ENCODE results near the gene LPIN3.

LPIN3 gene

GRCh38 chr20:41356951-41357350 lies 16.3 kb downstream of the LPIN3 start:
- ChIA-PET POLR2A (no interaction called here), CTCF (no interaction called here)
- Histone ChIP-seq H3K4me1 (ENCODE audit: control extremely low read depth in 1 of 4, control insufficient read depth in 4 of 4, insufficient read depth in 4 of 4, low read length in 3 of 4) (no peaks in the 10 kb centered on the region), H3K27me3 (replicated peaks in 2 of 5; ENCODE audit: control insufficient read depth in 4 of 5, insufficient read depth in 5 of 5, low read length in 4 of 5) (peaks cover 0 to 23% (median 13%) of the 10 kb centered on the region in 5 experiments), H3K9me3 (ENCODE audit: control extremely low read depth in 1 of 5, control insufficient read depth in 4 of 5, insufficient read depth in 2 of 5, low read depth in 1 of 5, low read length in 4 of 5) (no peaks in the 10 kb centered on the region), H3K27ac (ENCODE audit: insufficient read depth in 1 of 2, low read depth in 1 of 2, low read length in 2 of 2, poor library complexity in 1 of 2, severe bottlenecking in 2 of 2) (no peak overlapping the region), H3K36me3 (ENCODE audit: control insufficient read depth in 4 of 4, insufficient read depth in 4 of 4, low read length in 3 of 4) (no peaks in the 10 kb centered on the region), H3K4me3 (ENCODE audit: control insufficient read depth in 1 of 7, extremely low read depth in 1 of 7, insufficient read depth in 4 of 7, low read depth in 2 of 7, low read length in 6 of 7) (no peak overlapping the region)
- DNase-seq, result no peak
- WGBS (ENCODE audit: insufficient coverage), result 96% methylated on average over 11 of the region's 13 CpGs

GRCh38 chr20:41357424-41358163 lies 17.0 kb downstream of the LPIN3 start:
- DNase-seq, result no peak
- ChIA-PET CTCF (no interaction called here), POLR2A (no interaction called here)
- 97% methylated on average over 11 of the region's 11 CpGs for WGBS (ENCODE audit: insufficient coverage)
- Histone ChIP-seq H3K4me3 (ENCODE audit: control insufficient read depth in 1 of 7, extremely low read depth in 1 of 7, insufficient read depth in 4 of 7, low read depth in 2 of 7, low read length in 6 of 7) (no peak overlapping the region), H3K4me1 (ENCODE audit: control extremely low read depth in 1 of 4, control insufficient read depth in 4 of 4, insufficient read depth in 4 of 4, low read length in 3 of 4) (no peaks in the 10 kb centered on the region), H3K36me3 (ENCODE audit: control insufficient read depth in 4 of 4, insufficient read depth in 4 of 4, low read length in 3 of 4) (no peaks in the 10 kb centered on the region), H3K27me3 (replicated peaks in 2 of 5; ENCODE audit: control insufficient read depth in 4 of 5, insufficient read depth in 5 of 5, low read length in 4 of 5) (peaks cover 0 to 18% (median 10%) of the 10 kb centered on the region in 5 experiments), H3K9me3 (ENCODE audit: control extremely low read depth in 1 of 5, control insufficient read depth in 4 of 5, insufficient read depth in 2 of 5, low read depth in 1 of 5, low read length in 4 of 5) (no peaks in the 10 kb centered on the region), H3K27ac (ENCODE audit: insufficient read depth in 1 of 2, low read depth in 1 of 2, low read length in 2 of 2, poor library complexity in 1 of 2, severe bottlenecking in 2 of 2) (no peak overlapping the region)

GRCh38 chr20:41358230-41358629 lies 17.6 kb downstream of the LPIN3 start:
- Histone ChIP-seq H3K36me3 (ENCODE audit: control insufficient read depth in 4 of 4, insufficient read depth in 4 of 4, low read length in 3 of 4) (no peaks in the 10 kb centered on the region), H3K9me3 (ENCODE audit: control extremely low read depth in 1 of 5, control insufficient read depth in 4 of 5, insufficient read depth in 2 of 5, low read depth in 1 of 5, low read length in 4 of 5) (no peaks in the 10 kb centered on the region), H3K4me3 (ENCODE audit: control insufficient read depth in 1 of 7, extremely low read depth in 1 of 7, insufficient read depth in 4 of 7, low read depth in 2 of 7, low read length in 6 of 7) (no peak overlapping the region), H3K27me3 (replicated peaks in 2 of 5; ENCODE audit: control insufficient read depth in 4 of 5, insufficient read depth in 5 of 5, low read length in 4 of 5) (peaks cover 0 to 17% (median 10%) of the 10 kb centered on the region in 5 experiments), H3K27ac (ENCODE audit: insufficient read depth in 1 of 2, low read depth in 1 of 2, low read length in 2 of 2, poor library complexity in 1 of 2, severe bottlenecking in 2 of 2) (no peak overlapping the region), H3K4me1 (ENCODE audit: control extremely low read depth in 1 of 4, control insufficient read depth in 4 of 4, insufficient read depth in 4 of 4, low read length in 3 of 4) (no peaks in the 10 kb centered on the region)
- 100% methylated on average over 8 of the region's 9 CpGs for WGBS (ENCODE audit: insufficient coverage)
- no peak for DNase-seq
- POLR2A ChIA-PET, result interaction anchor here (0.6 kb wide), 1 partner anchor 603 kb away, joined by 3 read pairs; no protein-coding TSS in a partner anchor
- CTCF ChIA-PET, result interaction anchor here (0.7 to 2.7 kb wide), 2 partner anchors 18 to 20 kb away, joined by 3 to 8 read pairs; partner anchors contain the start of gene LPIN3

- Histone ChIP-seq H3K4me3 (ENCODE audit: control insufficient read depth in 1 of 7, extremely low read depth in 1 of 7, insufficient read depth in 4 of 7, low read depth in 2 of 7, low read length in 6 of 7) (no peak overlapping the region), H3K36me3 (ENCODE audit: control insufficient read depth in 4 of 4, insufficient read depth in 4 of 4, low read length in 3 of 4) (no peaks in the 10 kb centered on the region), H3K9me3 (ENCODE audit: control extremely low read depth in 1 of 5, control insufficient read depth in 4 of 5, insufficient read depth in 2 of 5, low read depth in 1 of 5, low read length in 4 of 5) (no peaks in the 10 kb centered on the region), H3K4me1 (ENCODE audit: control extremely low read depth in 1 of 4, control insufficient read depth in 4 of 4, insufficient read depth in 4 of 4, low read length in 3 of 4) (no peaks in the 10 kb centered on the region), H3K27me3 (replicated peaks in 2 of 5; ENCODE audit: control insufficient read depth in 4 of 5, insufficient read depth in 5 of 5, low read length in 4 of 5) (peaks cover 0 to 16% (median 12%) of the 10 kb centered on the region in 5 experiments), H3K27ac (ENCODE audit: insufficient read depth in 1 of 2, low read depth in 1 of 2, low read length in 2 of 2, poor library complexity in 1 of 2, severe bottlenecking in 2 of 2) (no peak overlapping the region)
- ChIA-PET CTCF (interaction anchor here (0.7 to 2.7 kb wide), 3 partner anchors 19 to 183 kb away, joined by 3 to 8 read pairs (median 3); partner anchors contain the start of gene LPIN3), POLR2A (interaction anchor here (0.6 kb wide), 1 partner anchor 602 kb away, joined by 3 read pairs; no protein-coding TSS in a partner anchor)
- DNase-seq, result no peak
- 100% methylated on average over 5 of the region's 7 CpGs for WGBS (ENCODE audit: insufficient coverage)
Measured at GRCh38 chr20:41358717-41359116, 18.1 kb downstream of the LPIN3 start.

GRCh38 chr20:41359541-41360011 lies 19.0 kb downstream of the LPIN3 start:
- no peak for DNase-seq
- ChIA-PET POLR2A (no interaction called here), CTCF (interaction anchor here (1.0 to 2.7 kb wide), 2 partner anchors 20 to 184 kb away, joined by 3 to 8 read pairs; partner anchors contain the start of gene LPIN3)
- Histone ChIP-seq H3K27ac (ENCODE audit: insufficient read depth in 1 of 2, low read depth in 1 of 2, low read length in 2 of 2, poor library complexity in 1 of 2, severe bottlenecking in 2 of 2) (no peak overlapping the region), H3K4me3 (ENCODE audit: control insufficient read depth in 1 of 7, extremely low read depth in 1 of 7, insufficient read depth in 4 of 7, low read depth in 2 of 7, low read length in 6 of 7) (no peak overlapping the region), H3K27me3 (replicated peaks in 2 of 5; ENCODE audit: control insufficient read depth in 4 of 5, insufficient read depth in 5 of 5, low read length in 4 of 5) (peaks cover 0 to 25% (median 12%) of the 10 kb centered on the region in 5 experiments), H3K9me3 (ENCODE audit: control extremely low read depth in 1 of 5, control insufficient read depth in 4 of 5, insufficient read depth in 2 of 5, low read depth in 1 of 5, low read length in 4 of 5) (no peaks in the 10 kb centered on the region), H3K4me1 (ENCODE audit: control extremely low read depth in 1 of 4, control insufficient read depth in 4 of 4, insufficient read depth in 4 of 4, low read length in 3 of 4) (no peaks in the 10 kb centered on the region), H3K36me3 (ENCODE audit: control insufficient read depth in 4 of 4, insufficient read depth in 4 of 4, low read length in 3 of 4) (no peaks in the 10 kb centered on the region)
- 98% methylated on average over 7 of the region's 9 CpGs for WGBS (ENCODE audit: insufficient coverage)

GRCh38 chr20:41360831-41361756 lies 20.5 kb downstream of the LPIN3 start:
- no peak overlapping the region for H3K27ac ChIP-seq (ENCODE audit: insufficient read depth in 1 of 2, low read depth in 1 of 2, low read length in 2 of 2, poor library complexity in 1 of 2, severe bottlenecking in 2 of 2)
- over 99% methylated on average over 21 of the region's 22 CpGs for WGBS (ENCODE audit: insufficient coverage)
- H3K4me1 ChIP-seq (ENCODE audit: control extremely low read depth in 1 of 4, control insufficient read depth in 4 of 4, insufficient read depth in 4 of 4, low read length in 3 of 4), result peaks cover 0 to 6% (median 4%) of the 10 kb centered on the region in 4 experiments
- ChIA-PET CTCF (interaction anchor here (1.4 to 2.7 kb wide), 2 partner anchors 21 to 225 kb away, joined by 3 to 8 read pairs; partner anchors contain the start of gene LPIN3), POLR2A (no interaction called here)
- H3K27me3 ChIP-seq (replicated peaks in 2 of 5; ENCODE audit: control insufficient read depth in 4 of 5, insufficient read depth in 5 of 5, low read length in 4 of 5), result peaks cover 0 to 40% (median 14%) of the 10 kb centered on the region in 5 experiments
- H3K9me3 ChIP-seq (ENCODE audit: control extremely low read depth in 1 of 5, control insufficient read depth in 4 of 5, insufficient read depth in 2 of 5, low read depth in 1 of 5, low read length in 4 of 5), result no peaks in the 10 kb centered on the region
- H3K4me3 ChIP-seq (ENCODE audit: control insufficient read depth in 1 of 7, extremely low read depth in 1 of 7, insufficient read depth in 4 of 7, low read depth in 2 of 7, low read length in 6 of 7), result no peak overlapping the region
- no peaks in the 10 kb centered on the region for H3K36me3 ChIP-seq (ENCODE audit: control insufficient read depth in 4 of 4, insufficient read depth in 4 of 4, low read length in 3 of 4)
- no peak for DNase-seq
